ENCODE data around the gene CDCA3. TPM values are rescaled to one million over a fixed set of nuclear protein-coding genes. Genes with fewer than 3 reads are reported as not detected.

The CDCA3 gene
- total and polyA plus RNA-seq, 2 of the 13 experiments (the other 11 are each of a cell fraction or from before 2014, with no cell fraction given) = 32.7 to 56.5 TPM

DNA sequence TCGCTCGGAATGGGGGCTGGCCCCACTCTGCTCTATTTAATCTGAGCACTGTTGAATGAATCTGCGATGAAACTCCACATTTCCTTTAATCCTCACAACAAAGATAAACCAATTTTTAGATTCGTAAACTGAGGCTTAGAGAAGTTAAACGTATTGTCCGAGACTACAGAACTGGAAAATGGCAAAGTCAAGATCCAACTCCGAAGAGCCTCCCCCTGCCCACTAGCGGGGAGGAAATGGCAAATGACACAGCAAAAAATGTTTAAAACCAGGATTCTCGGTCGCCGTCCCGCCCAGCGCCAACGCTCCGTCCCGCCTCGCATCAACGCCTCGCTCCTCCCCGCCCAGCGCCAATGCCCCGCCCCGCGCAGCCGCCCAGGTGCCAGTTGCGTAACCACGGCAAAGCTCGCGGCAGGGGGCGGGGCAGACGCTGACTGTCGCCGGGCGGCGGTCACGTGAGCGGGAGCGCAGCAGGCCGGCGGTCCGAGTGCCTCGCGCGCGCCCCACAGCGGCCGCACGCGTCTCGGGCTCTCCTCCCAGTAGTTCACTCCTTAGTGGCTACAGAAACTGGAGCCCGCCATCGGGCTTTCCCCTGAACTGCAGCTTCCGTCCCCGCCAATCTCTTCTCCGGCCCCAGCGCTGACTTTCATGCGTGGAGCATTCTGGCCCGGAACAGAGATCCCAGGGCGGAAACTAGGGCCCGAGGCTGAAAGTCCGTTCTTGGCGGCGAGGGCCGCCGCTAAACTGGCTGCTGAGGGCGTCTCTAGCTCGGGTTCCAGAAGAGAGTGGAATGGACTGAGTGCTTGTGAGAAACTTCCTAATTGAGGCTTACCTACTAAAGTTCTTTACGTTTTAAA, 39.9 kb upstream of the CDCA3 start (continued):
- no peak for TF ChIP-seq ZFP41 (CRISPR knock-in tag; IDR thresholded peaks at IDR 0.05; ENCODE audit: borderline replicate concordance)
- no peak for TF ChIP-seq HOXA7 (CRISPR knock-in tag; IDR thresholded peaks at IDR 0.05)
- TF ChIP-seq ZNF235 (CRISPR knock-in tag; IDR thresholded peaks at IDR 0.05; ENCODE audit: borderline replicate concordance) = no peak
- peak; percentile 79 for TF ChIP-seq REPIN1 (CRISPR knock-in tag; IDR thresholded peaks at IDR 0.05; ENCODE audit: borderline replicate concordance, low read depth)
- TF ChIP-seq, protein P1, sequence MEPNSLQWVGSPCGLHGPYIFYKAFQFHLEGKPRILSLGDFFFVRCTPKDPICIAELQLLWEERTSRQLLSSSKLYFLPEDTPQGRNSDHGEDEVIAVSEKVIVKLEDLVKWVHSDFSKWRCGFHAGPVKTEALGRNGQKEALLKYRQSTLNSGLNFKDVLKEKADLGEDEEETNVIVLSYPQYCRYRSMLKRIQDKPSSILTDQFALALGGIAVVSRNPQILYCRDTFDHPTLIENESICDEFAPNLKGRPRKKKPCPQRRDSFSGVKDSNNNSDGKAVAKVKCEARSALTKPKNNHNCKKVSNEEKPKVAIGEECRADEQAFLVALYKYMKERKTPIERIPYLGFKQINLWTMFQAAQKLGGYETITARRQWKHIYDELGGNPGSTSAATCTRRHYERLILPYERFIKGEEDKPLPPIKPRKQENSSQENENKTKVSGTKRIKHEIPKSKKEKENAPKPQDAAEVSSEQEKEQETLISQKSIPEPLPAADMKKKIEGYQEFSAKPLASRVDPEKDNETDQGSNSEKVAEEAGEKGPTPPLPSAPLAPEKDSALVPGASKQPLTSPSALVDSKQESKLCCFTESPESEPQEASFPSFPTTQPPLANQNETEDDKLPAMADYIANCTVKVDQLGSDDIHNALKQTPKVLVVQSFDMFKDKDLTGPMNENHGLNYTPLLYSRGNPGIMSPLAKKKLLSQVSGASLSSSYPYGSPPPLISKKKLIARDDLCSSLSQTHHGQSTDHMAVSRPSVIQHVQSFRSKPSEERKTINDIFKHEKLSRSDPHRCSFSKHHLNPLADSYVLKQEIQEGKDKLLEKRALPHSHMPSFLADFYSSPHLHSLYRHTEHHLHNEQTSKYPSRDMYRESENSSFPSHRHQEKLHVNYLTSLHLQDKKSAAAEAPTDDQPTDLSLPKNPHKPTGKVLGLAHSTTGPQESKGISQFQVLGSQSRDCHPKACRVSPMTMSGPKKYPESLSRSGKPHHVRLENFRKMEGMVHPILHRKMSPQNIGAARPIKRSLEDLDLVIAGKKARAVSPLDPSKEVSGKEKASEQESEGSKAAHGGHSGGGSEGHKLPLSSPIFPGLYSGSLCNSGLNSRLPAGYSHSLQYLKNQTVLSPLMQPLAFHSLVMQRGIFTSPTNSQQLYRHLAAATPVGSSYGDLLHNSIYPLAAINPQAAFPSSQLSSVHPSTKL (CRISPR knock-in tag; IDR thresholded peaks at IDR 0.05) = peak; percentile 81
- TF ChIP-seq CBX5 (CRISPR knock-in tag; IDR thresholded peaks at IDR 0.05; ENCODE audit: borderline replicate concordance) = 0 out of 2 replicates have a peak, but pooled peaks have one; percentile 38
- TF ChIP-seq TAF15 (IDR thresholded peaks at IDR 0.05; ENCODE audit: low read depth, low read length, poor library complexity, severe bottlenecking) = peak; percentile 74
- TF ChIP-seq GATAD1 (CRISPR knock-in tag; IDR thresholded peaks at IDR 0.05) = peak; percentile 67
- TF ChIP-seq PPARG (CRISPR knock-in tag; conservative IDR thresholded peaks at IDR 0.05) = peak; percentile 62
- TF ChIP-seq, protein P2, sequence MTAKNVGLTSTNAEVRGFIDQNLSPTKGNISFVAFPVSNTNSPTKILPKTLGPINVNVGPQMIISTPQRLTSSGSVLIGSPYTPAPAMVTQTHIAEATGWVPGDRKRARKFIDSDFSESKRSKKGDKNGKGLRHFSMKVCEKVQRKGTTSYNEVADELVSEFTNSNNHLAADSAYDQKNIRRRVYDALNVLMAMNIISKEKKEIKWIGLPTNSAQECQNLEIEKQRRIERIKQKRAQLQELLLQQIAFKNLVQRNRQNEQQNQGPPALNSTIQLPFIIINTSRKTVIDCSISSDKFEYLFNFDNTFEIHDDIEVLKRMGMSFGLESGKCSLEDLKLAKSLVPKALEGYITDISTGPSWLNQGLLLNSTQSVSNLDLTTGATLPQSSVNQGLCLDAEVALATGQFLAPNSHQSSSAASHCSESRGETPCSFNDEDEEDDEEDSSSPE (CRISPR knock-in tag; IDR thresholded peaks at IDR 0.05) = peak; percentile 95
- peak; percentile 92 for TF ChIP-seq SALL2 (CRISPR knock-in tag; IDR thresholded peaks at IDR 0.05)
- no peak for TF ChIP-seq CBX1 (IDR thresholded peaks at IDR 0.05; ENCODE audit: low read depth)
- no peak for TF ChIP-seq ZNF484 (CRISPR knock-in tag; IDR thresholded peaks at IDR 0.05; ENCODE audit: borderline replicate concordance, low read depth)
- TF ChIP-seq MTF2 (CRISPR knock-in tag; IDR thresholded peaks at IDR 0.05; ENCODE audit: borderline replicate concordance) = peak; percentile 24; the same call in 1 of the 2 replicates
- TF ChIP-seq ZNF441 (CRISPR knock-in tag; IDR thresholded peaks at IDR 0.05; ENCODE audit: borderline replicate concordance) = peak; percentile 75
- TF ChIP-seq, protein P3, sequence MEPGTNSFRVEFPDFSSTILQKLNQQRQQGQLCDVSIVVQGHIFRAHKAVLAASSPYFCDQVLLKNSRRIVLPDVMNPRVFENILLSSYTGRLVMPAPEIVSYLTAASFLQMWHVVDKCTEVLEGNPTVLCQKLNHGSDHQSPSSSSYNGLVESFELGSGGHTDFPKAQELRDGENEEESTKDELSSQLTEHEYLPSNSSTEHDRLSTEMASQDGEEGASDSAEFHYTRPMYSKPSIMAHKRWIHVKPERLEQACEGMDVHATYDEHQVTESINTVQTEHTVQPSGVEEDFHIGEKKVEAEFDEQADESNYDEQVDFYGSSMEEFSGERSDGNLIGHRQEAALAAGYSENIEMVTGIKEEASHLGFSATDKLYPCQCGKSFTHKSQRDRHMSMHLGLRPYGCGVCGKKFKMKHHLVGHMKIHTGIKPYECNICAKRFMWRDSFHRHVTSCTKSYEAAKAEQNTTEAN (CRISPR knock-in tag; conservative IDR thresholded peaks at IDR 0.05) = no peak; the same call in 1 of the 2 replicates
- peak; percentile 62; the same call in 1 of the 2 replicates for TF ChIP-seq RAD51 (IDR thresholded peaks at IDR 0.05; ENCODE audit: borderline replicate concordance)
- TF ChIP-seq, protein P4, sequence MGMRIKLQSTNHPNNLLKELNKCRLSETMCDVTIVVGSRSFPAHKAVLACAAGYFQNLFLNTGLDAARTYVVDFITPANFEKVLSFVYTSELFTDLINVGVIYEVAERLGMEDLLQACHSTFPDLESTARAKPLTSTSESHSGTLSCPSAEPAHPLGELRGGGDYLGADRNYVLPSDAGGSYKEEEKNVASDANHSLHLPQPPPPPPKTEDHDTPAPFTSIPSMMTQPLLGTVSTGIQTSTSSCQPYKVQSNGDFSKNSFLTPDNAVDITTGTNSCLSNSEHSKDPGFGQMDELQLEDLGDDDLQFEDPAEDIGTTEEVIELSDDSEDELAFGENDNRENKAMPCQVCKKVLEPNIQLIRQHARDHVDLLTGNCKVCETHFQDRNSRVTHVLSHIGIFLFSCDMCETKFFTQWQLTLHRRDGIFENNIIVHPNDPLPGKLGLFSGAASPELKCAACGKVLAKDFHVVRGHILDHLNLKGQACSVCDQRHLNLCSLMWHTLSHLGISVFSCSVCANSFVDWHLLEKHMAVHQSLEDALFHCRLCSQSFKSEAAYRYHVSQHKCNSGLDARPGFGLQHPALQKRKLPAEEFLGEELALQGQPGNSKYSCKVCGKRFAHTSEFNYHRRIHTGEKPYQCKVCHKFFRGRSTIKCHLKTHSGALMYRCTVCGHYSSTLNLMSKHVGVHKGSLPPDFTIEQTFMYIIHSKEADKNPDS (CRISPR knock-in tag; IDR thresholded peaks at IDR 0.05) = peak; percentile 41; the same call in 1 of the 2 replicates
- TF ChIP-seq THYN1 (CRISPR knock-in tag; IDR thresholded peaks at IDR 0.05; ENCODE audit: borderline replicate concordance, low read depth) = no peak

All from HepG2 (cell line).